ENCODE measurements around the gene CACNA1F.

Gene CACNA1F

GRCh38 chrX:49264460-49264859, 31.3 kb upstream of the CACNA1F start, which contains the start of gene FOXP3:
Gene FOXP3 (minus strand): TSS chrX:49264710. CDS start chrX:49258505, 6,205 bp downstream.
- peak within 1 kb of the TSS; percentile 33 for H3K4me3 Mint-ChIP-seq
- H3K4me1 Mint-ChIP-seq (ENCODE audit: low read depth): peaks cover 27% of the 10 kb centered on the region
- no peaks in the 10 kb centered on the region for H3K9me3 Mint-ChIP-seq (ENCODE audit: low read depth)
- peak within 1 kb of the TSS; percentile 68 for H3K27ac Mint-ChIP-seq
- no peaks in the 10 kb centered on the region for H3K36me3 Mint-ChIP-seq
- H3K27me3 Mint-ChIP-seq: no peaks in the 10 kb centered on the region

GRCh38 chrX:49263631-49264030, 30.5 kb upstream of the CACNA1F start:
- H3K4me3 Mint-ChIP-seq: peak overlapping the region; percentile 33
- H3K27me3 Mint-ChIP-seq: no peaks in the 10 kb centered on the region
- H3K4me1 Mint-ChIP-seq (ENCODE audit: low read depth): peaks cover 29% of the 10 kb centered on the region
- H3K27ac Mint-ChIP-seq: no peak overlapping the region
- H3K9me3 Mint-ChIP-seq (ENCODE audit: low read depth): no peaks in the 10 kb centered on the region
- H3K36me3 Mint-ChIP-seq: no peaks in the 10 kb centered on the region

- Mint-ChIP-seq H3K27ac (no peak overlapping the region), H3K27me3 (no peaks in the 10 kb centered on the region), H3K4me1 (ENCODE audit: low read depth) (peaks cover 29% of the 10 kb centered on the region), H3K4me3 (no peak overlapping the region), H3K36me3 (no peaks in the 10 kb centered on the region), H3K9me3 (ENCODE audit: low read depth) (no peaks in the 10 kb centered on the region)
These were observed 29.5 kb upstream of the CACNA1F start for GRCh38 chrX:49262603-49263002.

- peaks cover 33% of the 10 kb centered on the region for H3K4me1 Mint-ChIP-seq (ENCODE audit: low read depth)
- H3K9me3 Mint-ChIP-seq (ENCODE audit: low read depth): no peaks in the 10 kb centered on the region
- no peaks in the 10 kb centered on the region for H3K27me3 Mint-ChIP-seq
- no peak overlapping the region for H3K4me3 Mint-ChIP-seq
- no peak overlapping the region for H3K27ac Mint-ChIP-seq
- H3K36me3 Mint-ChIP-seq: no peaks in the 10 kb centered on the region
These were observed 27.3 kb upstream of the CACNA1F start for GRCh38 chrX:49260221-49260985.

- no peaks in the 10 kb centered on the region for H3K9me3 Mint-ChIP-seq (ENCODE audit: low read depth)
- H3K27me3 Mint-ChIP-seq: no peaks in the 10 kb centered on the region
- no peaks in the 10 kb centered on the region for H3K36me3 Mint-ChIP-seq
- peaks cover 26% of the 10 kb centered on the region for H3K4me1 Mint-ChIP-seq (ENCODE audit: low read depth)
- H3K4me3 Mint-ChIP-seq: peak overlapping the region; percentile 4
- no peak overlapping the region for H3K27ac Mint-ChIP-seq
These were observed 25.6 kb upstream of the CACNA1F start for GRCh38 chrX:49258749-49259124.

- Mint-ChIP-seq H3K4me1 (ENCODE audit: low read depth) (peaks cover 26% of the 10 kb centered on the region), H3K36me3 (no peaks in the 10 kb centered on the region), H3K4me3 (peak overlapping the region; percentile 44), H3K27me3 (no peaks in the 10 kb centered on the region), H3K27ac (peak overlapping the region; percentile 64), H3K9me3 (ENCODE audit: low read depth) (no peaks in the 10 kb centered on the region)
These were observed 25.0 kb upstream of the CACNA1F start for GRCh38 chrX:49257846-49258748.

GRCh38 chrX:49257074-49257790, 24.1 kb upstream of the CACNA1F start:
- Mint-ChIP-seq H3K9me3 (ENCODE audit: low read depth) (no peaks in the 10 kb centered on the region), H3K36me3 (no peaks in the 10 kb centered on the region), H3K27me3 (no peaks in the 10 kb centered on the region), H3K4me3 (peak overlapping the region; percentile 44), H3K27ac (peak overlapping the region; percentile 64), H3K4me1 (ENCODE audit: low read depth) (peaks cover 20% of the 10 kb centered on the region)

- Mint-ChIP-seq H3K27ac (no peak overlapping the region), H3K4me1 (ENCODE audit: low read depth) (peaks cover 17% of the 10 kb centered on the region), H3K4me3 (no peak overlapping the region), H3K36me3 (no peaks in the 10 kb centered on the region), H3K9me3 (ENCODE audit: low read depth) (no peaks in the 10 kb centered on the region), H3K27me3 (no peaks in the 10 kb centered on the region)
These were observed 23.3 kb upstream of the CACNA1F start for GRCh38 chrX:49256268-49256995.

- no peaks in the 10 kb centered on the region for H3K9me3 Mint-ChIP-seq (ENCODE audit: low read depth)
- no peak overlapping the region for H3K27ac Mint-ChIP-seq
- H3K4me1 Mint-ChIP-seq (ENCODE audit: low read depth): peaks cover 19% of the 10 kb centered on the region
- H3K4me3 Mint-ChIP-seq: no peak overlapping the region
- H3K36me3 Mint-ChIP-seq: no peaks in the 10 kb centered on the region
- no peaks in the 10 kb centered on the region for H3K27me3 Mint-ChIP-seq
These were observed 21.5 kb upstream of the CACNA1F start for GRCh38 chrX:49254639-49255038.

- Mint-ChIP-seq H3K27me3 (no peaks in the 10 kb centered on the region), H3K4me1 (ENCODE audit: low read depth) (peaks cover 5% of the 10 kb centered on the region), H3K36me3 (no peaks in the 10 kb centered on the region), H3K9me3 (ENCODE audit: low read depth) (no peaks in the 10 kb centered on the region), H3K27ac (no peak overlapping the region), H3K4me3 (no peak overlapping the region)
These were observed 18.2 kb upstream of the CACNA1F start for GRCh38 chrX:49251325-49251724.

- Mint-ChIP-seq H3K27ac (peak overlapping the region; percentile 19), H3K4me1 (ENCODE audit: low read depth) (peaks cover 5% of the 10 kb centered on the region), H3K9me3 (ENCODE audit: low read depth) (no peaks in the 10 kb centered on the region), H3K27me3 (no peaks in the 10 kb centered on the region), H3K4me3 (no peak overlapping the region), H3K36me3 (no peaks in the 10 kb centered on the region)
These were observed 17.4 kb upstream of the CACNA1F start for GRCh38 chrX:49250578-49250977.

- Mint-ChIP-seq H3K4me3 (no peak overlapping the region), H3K36me3 (no peaks in the 10 kb centered on the region), H3K4me1 (ENCODE audit: low read depth) (peaks cover 5% of the 10 kb centered on the region), H3K9me3 (ENCODE audit: low read depth) (no peaks in the 10 kb centered on the region), H3K27me3 (no peaks in the 10 kb centered on the region), H3K27ac (no peak overlapping the region)
These were observed 16.9 kb upstream of the CACNA1F start for GRCh38 chrX:49250066-49250465.

GRCh38 chrX:49249616-49250015, 16.5 kb upstream of the CACNA1F start:
- H3K4me1 Mint-ChIP-seq (ENCODE audit: low read depth): peaks cover 5% of the 10 kb centered on the region
- no peaks in the 10 kb centered on the region for H3K27me3 Mint-ChIP-seq
- H3K36me3 Mint-ChIP-seq: no peaks in the 10 kb centered on the region
- no peak overlapping the region for H3K27ac Mint-ChIP-seq
- no peaks in the 10 kb centered on the region for H3K9me3 Mint-ChIP-seq (ENCODE audit: low read depth)
- no peak overlapping the region for H3K4me3 Mint-ChIP-seq

- Mint-ChIP-seq H3K9me3 (ENCODE audit: low read depth) (no peaks in the 10 kb centered on the region), H3K27ac (no peak overlapping the region), H3K4me3 (no peak overlapping the region), H3K36me3 (peaks cover under 1% of the 10 kb centered on the region), H3K27me3 (no peaks in the 10 kb centered on the region), H3K4me1 (ENCODE audit: low read depth) (peaks cover 5% of the 10 kb centered on the region)
These were observed 15.9 kb upstream of the CACNA1F start for GRCh38 chrX:49249071-49249470.

Measured in activated naive CD8-positive, alpha-beta T cell (primary cell).